ENCODE measurements around the gene CARS2. TPM values are rescaled to one million over a fixed set of nuclear protein-coding genes. Genes with fewer than 3 reads are reported as not detected.

The CARS2 gene
- polyA plus RNA-seq, 2 of the 4 experiments (the other 2 are of a cell fraction): 31.5 to 41.4 TPM

- no peak overlapping the region for H3K27ac ChIP-seq
- H3K9me3 ChIP-seq: no peaks in the 10 kb centered on the region
- TF ChIP-seq HDAC2 (IDR thresholded peaks at IDR 0.05) (no peak), KDM1A (IDR thresholded peaks at IDR 0.05; ENCODE audit: low read depth) (no peak), ESRRA (IDR thresholded peaks at IDR 0.05; ENCODE audit: borderline replicate concordance, low read length) (no peak), KDM5A (IDR thresholded peaks at IDR 0.05) (no peak), ZFP36 (IDR thresholded peaks at IDR 0.05; ENCODE audit: borderline replicate concordance, partially characterized antibody) (no peak), CHD2 (IDR thresholded peaks at IDR 0.05; ENCODE audit: low read length, partially characterized antibody) (no peak), RAD21 (conservative IDR thresholded peaks at IDR 0.05 in 1 of 2, IDR thresholded peaks at IDR 0.05 in 1 of 2) (no peak), CEBPB (IDR thresholded peaks at IDR 0.05) (no peak), HEYL (CRISPR knock-in tag; IDR thresholded peaks at IDR 0.05) (no peak), CBX8 (IDR thresholded peaks at IDR 0.05) (no peak), JUNB (IDR thresholded peaks at IDR 0.05) (no peak)
- TF ChIP-seq, protein P1, sequence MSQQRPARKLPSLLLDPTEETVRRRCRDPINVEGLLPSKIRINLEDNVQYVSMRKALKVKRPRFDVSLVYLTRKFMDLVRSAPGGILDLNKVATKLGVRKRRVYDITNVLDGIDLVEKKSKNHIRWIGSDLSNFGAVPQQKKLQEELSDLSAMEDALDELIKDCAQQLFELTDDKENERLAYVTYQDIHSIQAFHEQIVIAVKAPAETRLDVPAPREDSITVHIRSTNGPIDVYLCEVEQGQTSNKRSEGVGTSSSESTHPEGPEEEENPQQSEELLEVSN (IDR thresholded peaks at IDR 0.05; ENCODE audit: borderline replicate concordance, low read depth): no peak
- TF ChIP-seq, protein P2, sequence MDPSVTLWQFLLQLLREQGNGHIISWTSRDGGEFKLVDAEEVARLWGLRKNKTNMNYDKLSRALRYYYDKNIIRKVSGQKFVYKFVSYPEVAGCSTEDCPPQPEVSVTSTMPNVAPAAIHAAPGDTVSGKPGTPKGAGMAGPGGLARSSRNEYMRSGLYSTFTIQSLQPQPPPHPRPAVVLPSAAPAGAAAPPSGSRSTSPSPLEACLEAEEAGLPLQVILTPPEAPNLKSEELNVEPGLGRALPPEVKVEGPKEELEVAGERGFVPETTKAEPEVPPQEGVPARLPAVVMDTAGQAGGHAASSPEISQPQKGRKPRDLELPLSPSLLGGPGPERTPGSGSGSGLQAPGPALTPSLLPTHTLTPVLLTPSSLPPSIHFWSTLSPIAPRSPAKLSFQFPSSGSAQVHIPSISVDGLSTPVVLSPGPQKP (IDR thresholded peaks at IDR 0.05; ENCODE audit: low read depth, low read length): no peak
- H3K4me1 ChIP-seq: no peaks in the 10 kb centered on the region
- ChIA-PET CTCF (no interaction called here), POLR2A (no interaction called here)
- H3K4me3 ChIP-seq: no peak overlapping the region
- 89% methylated on average over 9 of the region's 9 CpGs for WGBS (ENCODE audit: missing lambda C conversion rate)
- no peak for ATAC-seq
- no peak overlapping the region for H3K4me2 ChIP-seq
- no peak for DNase-seq (ENCODE audit: low read depth in 1 of 2, low spot score in 1 of 2)
- FAIRE-seq: no peak
Observed at GRCh38 chr13:110689041-110689440, 16.9 kb downstream of the CARS2 start.

DNA sequence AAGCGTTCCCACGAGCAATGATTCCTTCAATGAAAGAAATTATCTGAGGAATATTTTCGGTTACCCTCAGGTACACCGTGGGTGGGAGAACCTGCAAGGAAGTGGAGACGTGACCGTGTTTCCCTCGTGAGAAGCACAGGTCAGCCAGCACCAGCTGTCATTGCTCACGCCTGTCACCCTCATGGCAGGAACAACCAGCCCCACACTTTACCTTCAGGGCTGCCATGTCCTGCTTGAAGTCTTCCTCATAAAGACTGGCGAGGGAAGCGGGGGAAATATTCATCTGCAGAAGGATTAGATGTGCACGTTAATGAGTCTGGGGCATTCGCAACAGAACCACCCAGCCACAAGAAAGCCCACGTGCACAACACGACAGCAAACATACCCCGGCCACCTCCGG lies 18.2 kb downstream of the CARS2 start:
- POLR2A ChIA-PET: interaction anchor here (0.6 to 1.1 kb wide), 2 partner anchors 25 to 28 kb away, joined by 3 to 4 read pairs; no protein-coding TSS in a partner anchor
- ATAC-seq (no peak), DNase-seq (ENCODE audit: low read depth in 1 of 2, low spot score in 1 of 2) (no peak), FAIRE-seq (no peak)
- H3K27ac ChIP-seq: no peak overlapping the region
- no peaks in the 10 kb centered on the region for H3K4me1 ChIP-seq
- H3K4me2 ChIP-seq: no peak overlapping the region
- no peak for TF ChIP-seq RAD21 (conservative IDR thresholded peaks at IDR 0.05 in 1 of 2, IDR thresholded peaks at IDR 0.05 in 1 of 2)
- TF ChIP-seq SMC3 (IDR thresholded peaks at IDR 0.05): no peak
- no peak for TF ChIP-seq ZNF302 (CRISPR knock-in tag; IDR thresholded peaks at IDR 0.05)
- no peak for TF ChIP-seq RFX5 (IDR thresholded peaks at IDR 0.05)
- TF ChIP-seq JUN (IDR thresholded peaks at IDR 0.05): no peak
- WGBS (ENCODE audit: missing lambda C conversion rate): 94% methylated on average over 16 of the region's 16 CpGs
- H3K9me3 ChIP-seq: no peaks in the 10 kb centered on the region
- H3K4me3 ChIP-seq: no peak overlapping the region
- CTCF ChIA-PET: interaction anchor here (0.5 kb wide), 1 partner anchor 86 kb away, joined by 4 read pairs; no protein-coding TSS in a partner anchor

DNA sequence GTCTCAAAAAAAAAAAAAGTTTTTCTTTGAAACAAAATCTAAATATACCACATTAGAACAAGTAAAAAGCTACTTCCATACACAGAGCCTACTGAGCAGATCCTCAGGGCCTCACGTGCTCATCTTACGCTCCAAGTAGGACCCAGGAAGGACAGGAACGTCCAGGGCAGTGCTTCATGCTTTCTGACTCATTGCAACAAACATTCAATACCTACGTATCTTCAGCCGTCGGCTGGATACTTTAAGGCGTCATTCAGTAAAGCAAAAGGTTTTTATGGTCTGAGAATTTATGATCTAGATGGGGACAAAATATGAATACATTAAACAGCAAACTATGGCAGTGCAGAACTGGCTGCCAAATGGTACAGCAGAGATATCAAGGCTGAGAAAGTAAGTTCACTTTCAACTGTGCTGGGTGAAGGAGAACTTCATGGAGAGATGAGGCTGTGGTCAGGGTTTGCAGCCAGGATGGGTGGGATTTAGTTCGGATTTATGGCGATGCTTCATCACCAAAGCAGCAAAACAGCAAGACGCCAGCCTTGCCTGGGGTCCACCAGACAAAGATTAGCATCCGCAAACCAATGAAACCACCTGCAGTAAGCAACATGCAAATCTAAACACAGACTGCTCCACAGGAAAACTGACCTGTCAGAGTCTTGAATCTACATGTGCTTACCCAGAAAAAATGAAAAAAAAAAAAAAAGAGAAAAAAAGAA lies 20.5 kb downstream of the CARS2 start:
- ATAC-seq (no peak), FAIRE-seq (no peak), DNase-seq (ENCODE audit: low read depth in 1 of 2, low spot score in 1 of 2) (no peak)
- ChIA-PET CTCF (no interaction called here), POLR2A (no interaction called here)
- 91% methylated on average over 11 of the region's 11 CpGs for WGBS (ENCODE audit: missing lambda C conversion rate)
- Histone ChIP-seq H3K27ac (no peak overlapping the region), H3K4me2 (no peak overlapping the region), H3K4me1 (no peaks in the 10 kb centered on the region), H3K9me3 (no peaks in the 10 kb centered on the region), H3K4me3 (no peak overlapping the region)
- TF ChIP-seq POLR2A (IDR thresholded peaks at IDR 0.05; ENCODE audit: low read length): no peak
- TF ChIP-seq HMGXB4 (CRISPR knock-in tag; IDR thresholded peaks at IDR 0.05; ENCODE audit: borderline replicate concordance): no peak
- TF ChIP-seq HES2 (IDR thresholded peaks at IDR 0.05): no peak
- no peak for TF ChIP-seq NR3C1 (IDR thresholded peaks at IDR 0.05)
- TF ChIP-seq CEBPB (IDR thresholded peaks at IDR 0.05): no peak
- TF ChIP-seq, protein P3, sequence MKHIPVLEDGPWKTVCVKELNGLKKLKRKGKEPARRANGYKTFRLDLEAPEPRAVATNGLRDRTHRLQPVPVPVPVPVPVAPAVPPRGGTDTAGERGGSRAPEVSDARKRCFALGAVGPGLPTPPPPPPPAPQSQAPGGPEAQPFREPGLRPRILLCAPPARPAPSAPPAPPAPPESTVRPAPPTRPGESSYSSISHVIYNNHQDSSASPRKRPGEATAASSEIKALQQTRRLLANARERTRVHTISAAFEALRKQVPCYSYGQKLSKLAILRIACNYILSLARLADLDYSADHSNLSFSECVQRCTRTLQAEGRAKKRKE (CRISPR knock-in tag; IDR thresholded peaks at IDR 0.05; ENCODE audit: low read depth): no peak
- TF ChIP-seq JUNB (IDR thresholded peaks at IDR 0.05): no peak
- TF ChIP-seq RCOR1 (IDR thresholded peaks at IDR 0.05; ENCODE audit: low read depth, low read length): no peak
- no peak for TF ChIP-seq EP300 (IDR thresholded peaks at IDR 0.05)
- TF ChIP-seq CBX2 (IDR thresholded peaks at IDR 0.05; ENCODE audit: borderline replicate concordance, low read depth): no peak
- TF ChIP-seq RFX5 (IDR thresholded peaks at IDR 0.05): no peak
